ENCODE measurements around the gene IQCB1.
A peak's percentile ranks its signal among the peaks of the same experiment; 100 is the strongest.
"Not testable (repeated sequence)": the region's sequence is repeated elsewhere in the genome, so short reads cannot be mapped to it uniquely, and the experiment has no call there.

IQCB1 gene, protein sequence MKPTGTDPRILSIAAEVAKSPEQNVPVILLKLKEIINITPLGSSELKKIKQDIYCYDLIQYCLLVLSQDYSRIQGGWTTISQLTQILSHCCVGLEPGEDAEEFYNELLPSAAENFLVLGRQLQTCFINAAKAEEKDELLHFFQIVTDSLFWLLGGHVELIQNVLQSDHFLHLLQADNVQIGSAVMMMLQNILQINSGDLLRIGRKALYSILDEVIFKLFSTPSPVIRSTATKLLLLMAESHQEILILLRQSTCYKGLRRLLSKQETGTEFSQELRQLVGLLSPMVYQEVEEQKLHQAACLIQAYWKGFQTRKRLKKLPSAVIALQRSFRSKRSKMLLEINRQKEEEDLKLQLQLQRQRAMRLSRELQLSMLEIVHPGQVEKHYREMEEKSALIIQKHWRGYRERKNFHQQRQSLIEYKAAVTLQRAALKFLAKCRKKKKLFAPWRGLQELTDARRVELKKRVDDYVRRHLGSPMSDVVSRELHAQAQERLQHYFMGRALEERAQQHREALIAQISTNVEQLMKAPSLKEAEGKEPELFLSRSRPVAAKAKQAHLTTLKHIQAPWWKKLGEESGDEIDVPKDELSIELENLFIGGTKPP

DNA sequence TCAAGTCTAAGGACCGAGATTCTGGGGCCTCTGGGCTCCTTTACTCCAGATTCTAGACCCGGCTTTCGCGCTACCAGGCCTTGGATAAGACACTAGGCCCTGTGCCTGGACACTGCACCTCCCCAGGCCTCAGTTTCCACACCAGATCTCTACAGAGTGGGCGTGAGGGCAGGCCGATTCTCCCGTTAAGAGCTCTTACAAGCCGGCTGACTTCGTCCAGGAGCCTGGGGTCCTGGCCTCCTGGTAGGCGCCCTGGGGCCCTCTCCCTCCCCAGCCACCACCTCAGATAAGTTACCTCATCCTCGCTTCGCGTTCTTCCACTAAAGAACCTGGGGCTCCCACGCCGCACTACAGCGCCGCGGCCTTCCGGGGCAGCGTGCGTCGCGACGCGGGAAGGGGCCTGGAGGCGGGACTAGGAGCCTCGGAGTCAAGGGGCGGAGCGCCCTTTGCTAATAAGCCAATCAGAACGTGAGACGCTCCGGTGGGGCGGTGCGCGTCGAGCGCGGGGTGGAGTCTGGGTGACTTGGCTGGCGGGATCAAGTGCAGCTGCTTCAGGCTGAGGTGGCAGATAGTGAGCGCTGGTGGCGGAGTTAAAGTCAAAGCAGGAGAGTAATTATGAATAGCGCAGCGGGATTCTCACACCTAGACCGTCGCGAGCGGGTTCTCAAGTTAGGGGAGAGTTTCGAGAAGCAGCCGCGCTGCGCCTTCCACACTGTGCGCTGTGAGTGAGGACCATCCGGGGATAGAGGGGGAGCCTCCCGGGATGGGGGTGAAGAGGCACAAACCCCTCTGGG, at the start of gene IQCB1, which contains the start of gene EAF2:
Gene IQCB1, minus strand, starts transcription at position 390 of the 794 bp plus-strand sequence. CDS start 6,100 bp downstream, outside the sequence.
Gene EAF2, plus strand, starts transcription at position 539 of the 794 bp plus-strand sequence. Its CDS starts 77 bp downstream, at position 616.
- DNase-seq: peak; percentile 76 to 94

DNA sequence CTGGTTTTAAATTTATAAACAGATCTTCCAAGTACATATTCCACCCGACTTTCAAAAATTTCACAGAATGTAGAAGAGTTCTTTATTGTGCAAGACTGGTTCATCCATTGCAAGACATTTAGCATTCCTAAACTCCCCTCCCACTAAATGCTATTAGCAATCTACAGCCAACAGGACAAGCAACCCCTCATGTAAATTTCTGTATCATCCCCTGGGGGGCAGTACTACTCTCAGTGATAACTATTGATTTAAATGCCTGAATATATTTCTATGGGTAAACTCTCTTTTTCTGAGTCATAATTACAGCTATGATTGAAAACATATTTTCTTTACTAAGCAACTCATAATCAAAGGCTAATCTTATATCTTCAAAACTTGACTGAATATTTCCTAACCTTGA, 48.6 kb upstream of the IQCB1 start:
- DNase-seq: peak in 1 of 2 experiments; percentile 32

DNA sequence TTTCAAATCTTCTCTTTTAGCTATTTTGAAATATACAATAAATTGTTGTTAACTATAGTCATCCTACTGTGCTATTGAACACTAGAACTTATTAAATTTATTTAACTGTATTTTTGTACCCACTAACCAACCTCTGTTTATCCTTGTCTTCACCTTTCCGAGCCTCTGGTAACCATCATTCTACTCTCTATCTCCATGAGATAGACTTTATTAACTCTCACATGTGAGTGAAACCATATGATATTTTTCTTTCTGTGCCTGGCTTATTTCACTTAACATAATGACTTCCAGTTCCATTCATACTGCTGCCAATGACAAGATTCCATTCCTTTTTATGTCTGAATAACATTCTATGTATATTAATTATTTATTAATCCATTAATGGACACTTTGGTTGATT, 43.6 kb upstream of the IQCB1 start:
- DNase-seq: no peak

DNA sequence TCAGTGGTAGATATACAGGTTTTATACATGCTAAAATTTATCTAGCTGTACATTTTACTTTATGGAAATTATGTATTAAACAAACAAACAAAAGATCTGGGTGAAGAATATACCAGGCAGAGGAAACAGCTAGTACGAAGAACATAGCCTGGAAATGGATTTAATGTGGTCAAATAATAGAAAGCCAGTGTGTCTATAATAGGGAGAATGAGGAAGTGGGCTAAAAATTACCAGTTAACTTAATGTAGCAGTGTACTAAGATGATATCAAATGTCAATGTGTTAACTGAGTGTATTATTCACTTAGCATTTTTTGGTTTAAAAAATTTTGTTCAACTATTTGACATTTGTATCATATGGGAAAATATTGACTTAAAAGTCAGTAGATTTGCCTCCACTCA, 36.6 kb upstream of the IQCB1 start:
- DNase-seq: no peak

DNA sequence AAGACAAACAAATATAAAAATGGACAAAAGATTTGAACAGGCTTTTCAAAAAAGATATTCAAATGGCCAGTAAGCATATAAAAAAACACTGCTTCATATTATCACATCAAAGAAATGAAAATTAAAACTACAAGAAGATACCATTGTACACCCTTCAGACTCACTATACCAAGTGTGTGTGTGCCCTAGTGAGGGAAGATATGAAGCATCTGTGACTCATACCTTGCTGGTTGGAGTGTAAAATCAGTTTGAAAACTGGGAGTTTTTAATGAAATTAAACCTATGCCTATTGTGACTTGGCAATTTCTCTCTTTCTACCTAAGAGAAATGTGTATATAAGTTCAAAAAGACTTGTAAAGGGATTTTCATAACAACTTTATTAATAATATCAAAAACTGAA, 35.9 kb upstream of the IQCB1 start:
- no peak for DNase-seq

DNA sequence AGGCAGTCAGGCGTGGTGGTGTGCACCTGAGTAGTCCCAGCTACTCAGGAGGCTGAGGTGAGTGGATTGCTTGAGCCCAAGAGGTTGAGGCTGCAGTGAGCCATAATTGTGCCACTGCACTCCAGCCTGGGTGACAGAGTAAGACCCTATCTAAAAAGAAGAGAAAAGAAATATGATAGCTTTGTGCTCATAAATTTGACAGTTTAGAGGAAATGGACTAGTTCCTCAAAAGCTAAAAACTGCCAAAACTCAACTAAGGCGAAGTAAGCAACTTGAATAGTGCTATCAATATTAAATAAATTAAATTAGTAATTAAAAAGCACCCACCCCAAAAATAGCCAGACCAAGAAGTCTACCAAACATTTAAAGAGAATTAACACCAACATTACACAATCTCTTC, 34.9 kb upstream of the IQCB1 start:
- no peak for DNase-seq

DNA sequence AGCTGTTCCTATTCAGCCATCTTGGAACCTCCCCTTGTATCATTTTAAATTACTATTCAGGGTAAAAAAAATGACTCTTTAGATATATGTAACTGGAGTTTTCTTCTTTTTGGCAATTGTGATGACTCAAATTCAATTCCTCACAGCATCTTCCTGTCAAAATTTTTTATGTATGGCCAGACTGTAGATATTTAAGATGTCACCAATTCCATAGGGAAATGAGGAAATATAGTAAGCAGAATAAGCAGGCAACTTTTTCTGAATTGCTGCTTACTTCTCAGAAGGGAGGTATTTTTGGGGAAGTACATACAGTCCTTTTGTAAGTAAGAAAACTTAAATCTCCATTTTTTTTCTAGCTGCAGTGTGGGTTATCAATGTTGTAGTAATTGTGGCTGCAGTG, 28.9 kb upstream of the IQCB1 start:
- DNase-seq: no peak

DNA sequence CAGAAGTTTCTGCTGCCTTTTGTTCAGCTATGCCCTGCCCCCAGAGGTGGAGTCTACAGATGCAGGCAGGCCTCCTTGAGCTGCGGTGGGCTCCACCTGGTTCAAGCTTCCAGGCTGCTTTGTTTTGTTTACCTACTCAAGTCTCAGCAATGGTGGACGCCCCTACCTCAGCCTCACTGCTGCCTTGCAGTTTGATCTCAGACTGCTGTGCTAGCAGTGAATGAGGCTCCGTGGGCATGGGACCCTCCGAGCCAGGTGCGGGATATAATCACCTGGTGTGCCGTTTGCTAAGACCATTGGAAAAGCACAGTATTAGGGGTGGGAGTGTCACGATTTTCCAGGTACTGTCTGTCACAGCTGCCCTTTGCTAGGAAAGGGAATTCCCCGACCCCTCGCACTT, 28.4 kb upstream of the IQCB1 start:
- not testable (repeated sequence) for DNase-seq

DNA sequence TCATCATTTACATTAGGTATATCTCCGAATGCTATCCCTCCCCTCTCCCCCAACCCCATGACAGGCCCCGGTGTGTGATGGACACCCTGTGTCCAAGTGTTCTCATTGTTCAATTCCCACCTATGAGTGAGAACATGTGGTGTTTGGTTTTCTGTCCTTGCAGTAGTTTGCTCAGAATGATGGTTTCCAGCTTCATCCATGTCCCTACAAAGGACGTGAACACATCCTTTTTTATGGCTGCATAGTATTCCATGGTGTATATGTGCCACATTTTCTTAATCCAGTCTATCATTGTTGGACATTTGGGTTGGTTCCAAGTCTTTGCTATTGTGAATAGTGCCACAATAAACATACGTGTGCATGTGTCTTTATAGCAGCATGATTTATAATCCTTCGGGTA, 22.9 kb upstream of the IQCB1 start:
- not testable (repeated sequence) for DNase-seq

DNA sequence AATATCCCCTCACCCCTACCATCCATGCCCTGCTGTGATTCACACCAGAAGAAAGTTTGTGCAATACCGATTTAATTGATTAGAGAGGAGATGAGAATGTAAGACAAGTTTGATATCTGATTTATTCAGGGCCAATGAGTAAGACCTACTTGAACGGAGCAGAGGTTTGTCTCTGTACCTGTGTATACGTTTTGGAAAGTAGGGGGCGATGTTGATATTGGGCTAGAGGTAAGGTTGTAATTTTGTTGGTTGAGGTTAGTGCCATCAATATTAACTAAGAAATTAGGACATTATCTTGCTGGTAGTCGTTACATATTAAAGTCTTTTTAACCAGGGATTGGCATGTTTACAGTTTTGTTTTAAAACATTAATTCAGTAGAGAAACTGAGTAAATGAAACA, 20.7 kb upstream of the IQCB1 start:
- DNase-seq: no peak

DNA sequence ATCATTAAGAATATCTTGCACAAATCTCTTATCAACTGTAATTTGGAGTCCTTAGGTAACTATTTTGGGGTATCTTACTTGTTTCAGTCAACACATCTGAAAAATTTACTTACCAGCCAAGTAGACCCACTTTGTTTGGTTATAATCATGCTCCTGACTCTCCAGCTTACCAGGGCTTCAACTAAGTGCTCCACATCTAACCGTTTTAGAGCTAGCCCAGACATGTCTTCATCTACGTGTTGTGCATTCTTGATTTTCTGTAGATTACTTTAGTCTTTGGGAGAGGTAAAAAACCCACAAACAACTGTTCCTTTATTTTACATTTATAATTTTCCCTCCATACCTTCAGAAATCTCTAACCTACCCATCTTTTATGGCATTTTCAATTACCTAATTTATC, 17.4 kb upstream of the IQCB1 start:
- DNase-seq: no peak

DNA sequence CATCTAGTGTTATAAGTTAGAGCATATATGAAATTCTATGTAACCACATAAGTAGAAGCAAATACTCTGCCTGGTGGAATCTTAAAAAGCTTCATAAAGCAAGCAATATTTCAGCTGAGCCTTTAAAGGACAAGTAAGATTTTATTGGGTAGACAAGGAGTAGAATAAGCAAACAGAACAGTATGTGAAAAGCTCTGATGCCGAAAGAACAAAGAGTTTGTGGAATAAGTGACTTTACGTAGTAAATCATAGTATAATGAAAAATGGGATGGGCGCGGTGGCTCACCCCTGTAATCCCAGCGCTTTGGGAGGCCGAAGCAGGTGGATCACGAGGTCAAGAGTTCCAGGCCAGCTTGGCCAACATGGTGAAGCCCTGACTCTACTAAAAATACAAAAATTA, 10.0 kb upstream of the IQCB1 start:
- no peak for DNase-seq

DNA sequence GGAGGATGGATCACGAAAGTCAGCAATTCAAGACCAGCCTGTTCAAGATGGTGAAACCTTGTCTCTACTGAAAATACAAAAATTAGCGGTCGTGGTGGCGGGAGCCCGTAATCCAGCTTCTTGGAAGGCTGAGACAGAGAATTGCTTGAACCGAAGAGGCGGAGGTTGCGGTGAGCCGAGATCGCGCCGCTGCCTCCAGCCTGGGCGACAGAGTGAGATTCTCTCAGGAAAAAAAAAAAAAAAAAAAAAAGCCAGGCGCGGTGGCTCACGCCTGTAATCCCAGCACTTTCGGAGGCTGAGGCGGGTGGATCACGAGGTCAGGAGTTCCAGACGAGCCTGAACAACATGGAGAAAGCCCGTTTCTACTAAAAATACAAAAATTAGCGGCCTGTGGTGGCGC, 5.1 kb upstream of the IQCB1 start:
- DNase-seq: no peak

DNA sequence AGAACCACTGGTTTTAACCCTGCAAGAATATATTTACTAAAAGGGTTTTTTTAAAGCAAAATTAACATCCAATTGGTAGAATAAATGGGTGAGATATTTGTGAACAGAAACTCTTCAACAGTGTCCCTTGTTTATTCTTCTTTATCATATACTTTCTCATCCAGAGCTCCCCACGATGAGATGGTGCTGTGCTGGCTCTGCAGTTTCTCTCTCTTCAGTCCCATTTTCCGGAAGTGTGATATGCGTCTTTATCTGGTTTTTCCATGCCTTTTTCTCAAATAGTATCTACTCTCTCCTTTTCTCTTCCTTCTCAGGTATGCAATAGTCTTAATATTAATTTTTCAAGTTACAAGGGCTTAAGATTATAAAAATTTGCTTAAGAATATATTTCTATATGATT, 1.6 kb upstream of the IQCB1 start:
- no peak for DNase-seq

DNA sequence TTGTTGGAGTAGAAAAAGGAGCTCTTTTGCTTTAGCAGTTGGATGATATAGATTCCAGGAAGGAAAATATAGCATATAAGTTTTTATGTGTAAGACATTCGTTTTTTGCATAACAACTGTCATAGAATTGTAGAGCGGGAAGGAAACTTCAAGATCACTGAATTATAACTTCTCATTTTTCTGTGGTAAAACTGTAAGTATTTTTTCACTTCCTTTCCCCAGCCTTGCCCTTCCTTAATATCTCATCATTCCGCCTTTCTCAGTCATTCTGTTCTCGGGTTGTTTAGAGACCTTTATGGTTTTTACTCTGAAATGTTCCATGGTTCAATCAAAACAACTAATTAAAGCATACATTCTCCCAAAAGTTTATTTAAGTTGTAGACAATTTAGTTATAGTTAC, 1.2 kb upstream of the IQCB1 start:
- no peak for DNase-seq

DNA sequence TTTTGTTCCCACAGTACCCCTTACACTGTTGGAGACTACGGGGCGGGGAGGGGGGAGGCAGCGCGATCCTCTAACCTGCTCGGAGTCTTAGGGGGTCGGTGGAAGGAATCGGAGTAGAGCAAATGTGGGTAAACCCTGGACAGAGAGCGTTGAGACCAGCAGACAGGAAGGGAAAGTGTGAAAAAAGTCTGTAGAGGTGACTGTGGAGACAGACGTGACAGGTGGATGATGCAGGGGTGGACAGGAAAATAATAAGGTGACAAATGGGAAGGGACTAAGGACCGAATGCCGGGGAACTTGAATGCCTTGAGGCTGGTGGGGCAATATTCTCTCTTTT, 573 bp upstream of the IQCB1 start:
- no peak for DNase-seq

DNA sequence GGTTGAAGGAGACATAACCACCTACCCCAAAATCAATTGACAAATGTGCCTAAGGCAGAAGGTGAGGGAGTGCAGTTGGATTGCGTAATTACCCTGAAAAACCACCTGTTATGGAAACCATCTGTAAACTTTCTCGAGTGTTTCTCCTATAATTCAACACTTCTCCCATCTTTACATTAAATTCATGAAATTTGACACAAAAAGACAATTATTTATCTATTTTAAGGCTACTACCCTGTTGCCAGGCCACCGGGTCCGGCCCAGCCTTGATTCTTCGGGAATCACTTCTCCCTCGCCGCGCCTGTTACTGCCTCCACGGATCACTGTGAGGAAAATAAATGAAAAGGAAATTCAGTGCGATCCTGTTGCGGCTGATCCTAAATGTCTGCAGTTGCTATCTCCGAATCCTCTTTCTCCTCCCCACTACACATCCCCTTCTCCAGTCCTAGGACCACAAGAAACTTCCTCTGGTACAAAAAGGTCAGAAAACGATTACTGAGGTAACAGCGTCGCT, 646 bp downstream of the IQCB1 start:
- no peak for DNase-seq

DNA sequence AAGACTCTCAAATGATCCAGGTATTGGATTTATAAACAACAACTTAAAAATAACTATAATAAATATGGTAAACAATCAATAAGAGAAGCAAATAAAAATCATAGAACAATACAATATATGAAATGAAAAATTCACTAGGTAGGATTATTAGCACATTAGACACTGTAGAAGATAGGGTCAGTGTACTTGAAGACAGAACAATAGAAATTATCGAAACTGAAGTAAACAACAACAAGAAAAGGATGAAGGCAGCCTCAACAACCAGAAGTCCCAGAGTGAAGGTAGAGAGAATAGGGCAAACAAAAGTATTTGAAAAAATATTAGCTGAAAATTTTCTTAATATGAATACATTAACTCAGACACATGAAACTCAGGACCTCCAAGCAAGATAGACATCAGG, 11.9 kb downstream of the IQCB1 start:
- no peak for DNase-seq

DNA sequence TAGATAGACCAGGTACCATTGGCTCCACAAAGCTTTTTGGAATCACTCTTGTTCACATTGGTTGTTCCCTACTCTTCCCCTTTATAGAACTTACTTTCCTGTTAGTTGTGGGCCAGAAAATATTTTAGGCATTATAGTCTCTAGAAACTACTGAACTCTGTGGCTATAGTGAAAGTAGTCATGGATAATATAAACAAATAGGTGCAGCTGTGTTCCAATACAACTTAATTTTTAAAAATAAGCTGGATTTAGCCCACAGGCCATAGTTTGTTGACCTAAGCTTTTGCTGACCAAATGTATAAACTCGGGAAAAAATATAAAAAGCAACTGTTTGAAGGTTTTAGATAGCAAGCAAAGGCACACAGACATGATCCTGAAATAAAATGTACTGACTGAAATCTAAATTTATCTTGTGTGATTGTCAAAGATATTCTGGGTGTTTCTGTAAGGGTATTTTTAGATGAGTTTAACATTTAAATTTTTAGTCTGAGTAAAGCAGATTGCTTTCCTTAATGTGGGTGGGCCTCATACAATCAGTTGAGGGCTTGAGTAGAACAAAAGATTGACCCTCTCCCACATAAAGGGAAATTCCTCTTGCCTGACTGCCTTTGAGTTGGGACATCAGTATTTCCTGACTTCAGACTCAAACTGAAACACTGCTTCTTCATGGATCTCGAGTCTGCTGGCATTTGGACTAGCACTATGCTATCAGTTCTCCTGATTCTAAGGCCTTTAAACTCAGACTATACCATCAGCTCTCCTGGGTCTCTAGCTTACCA, 13.2 kb downstream of the IQCB1 start:
- DNase-seq: no peak

DNA sequence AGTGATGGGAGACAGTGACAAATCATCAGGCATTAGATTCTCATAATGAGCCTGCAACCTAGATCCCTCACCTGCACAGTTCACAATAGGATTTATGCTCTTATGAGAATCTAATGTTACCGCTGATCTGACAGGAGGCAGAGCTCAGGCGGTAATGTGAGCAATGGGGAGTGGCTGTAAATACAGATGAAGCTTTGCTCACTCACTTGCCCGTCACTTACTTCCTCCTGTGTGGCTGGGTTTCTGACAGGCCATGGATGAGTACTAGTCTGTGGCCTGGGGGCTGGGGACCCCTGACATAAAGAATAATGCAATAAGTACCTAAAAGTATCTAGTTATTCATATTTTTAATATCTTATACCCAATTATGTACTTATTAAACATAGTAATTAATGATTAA, 15.6 kb downstream of the IQCB1 start:
- no peak for DNase-seq

DNA sequence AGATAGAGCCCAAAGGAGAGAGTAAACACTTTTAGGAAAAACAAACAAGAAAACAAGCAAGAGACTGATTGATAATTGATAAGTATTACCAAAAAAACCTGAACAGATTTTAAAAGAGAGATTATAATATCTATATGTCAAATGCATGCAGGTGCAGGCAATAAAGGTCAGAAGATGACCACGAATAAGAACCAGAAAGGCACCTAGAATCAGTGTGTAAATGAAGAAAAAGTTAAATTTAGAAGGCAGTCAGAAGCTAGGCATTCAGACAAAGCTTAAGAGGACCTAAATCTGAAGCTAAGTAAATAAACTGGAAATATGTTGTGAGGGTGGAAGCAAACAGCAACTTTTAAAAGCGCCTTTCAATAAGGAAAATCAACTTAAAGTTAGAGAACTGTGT, 16.3 kb downstream of the IQCB1 start:
- DNase-seq: no peak

DNA sequence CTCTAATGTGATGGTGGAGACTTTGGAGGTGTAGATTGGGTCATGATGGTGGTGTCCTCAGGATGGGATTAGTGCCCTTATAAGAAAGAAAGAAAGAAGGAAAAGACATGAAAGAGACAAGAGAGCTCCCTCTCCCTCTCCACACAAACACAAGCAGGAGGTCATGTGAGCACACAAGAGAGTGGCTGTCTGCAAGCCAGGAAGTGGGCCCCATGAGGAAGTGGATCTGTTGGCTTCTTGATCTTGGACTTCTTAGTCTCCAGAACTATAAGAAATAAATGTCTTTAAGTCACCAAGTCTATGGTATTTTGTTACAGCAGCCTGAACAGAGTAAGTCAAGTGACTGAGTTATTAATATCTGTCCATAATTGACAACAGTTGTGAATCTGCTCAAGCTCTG, 17.1 kb downstream of the IQCB1 start:
- no peak for DNase-seq

DNA sequence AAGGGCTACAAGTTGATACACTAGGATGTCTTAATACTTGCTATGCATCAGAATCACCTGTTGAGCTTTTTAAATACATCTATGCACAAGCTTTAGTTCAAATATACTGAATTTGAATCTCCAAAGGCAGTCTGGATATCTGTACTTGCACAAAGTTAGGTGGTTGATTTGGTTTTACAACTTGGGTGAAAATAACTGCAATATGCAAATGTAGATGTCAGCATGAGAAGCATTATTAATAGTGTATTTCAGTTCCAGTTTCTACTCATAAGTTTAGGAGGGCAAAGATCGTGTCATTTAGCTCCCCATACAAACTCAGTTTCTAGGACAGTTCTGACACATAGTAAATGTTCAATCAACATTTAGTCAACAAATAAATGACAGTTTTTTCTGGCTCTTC, 25.6 kb downstream of the IQCB1 start:
- no peak for DNase-seq
